ELR (cell line): ENCODE data around the gene AIFM1.

ENCODE experiments used
- DNase-seq: peaks from one replicate; pipeline ENCODE4 v3.0.0-alpha.2; 2015; ENCODE audit warnings: low read depth

Gene AIFM1

GRCh38 chrX:130165703-130166502, at the start of gene AIFM1:
Gene AIFM1 (minus strand): TSS chrX:130165841. CDS start chrX:130165656, 185 bp downstream.
- peak; percentile 92 for DNase-seq

- no peak for DNase-seq
Observed at GRCh38 chrX:130213376-130213775, 47.7 kb upstream of the AIFM1 start.

- DNase-seq: no peak
Observed at GRCh38 chrX:130212371-130212770, 46.7 kb upstream of the AIFM1 start.

GRCh38 chrX:130211415-130212186, 46.0 kb upstream of the AIFM1 start:
- no peak for DNase-seq

GRCh38 chrX:130204647-130205046, 39.0 kb upstream of the AIFM1 start:
- DNase-seq: no peak

GRCh38 chrX:130197464-130197863, 31.8 kb upstream of the AIFM1 start:
- no peak for DNase-seq

GRCh38 chrX:130196466-130196865, 30.8 kb upstream of the AIFM1 start:
- DNase-seq: no peak

GRCh38 chrX:130190801-130191200, 25.2 kb upstream of the AIFM1 start:
- DNase-seq: no peak

- DNase-seq: no peak
Observed at GRCh38 chrX:130186651-130187050, 21.0 kb upstream of the AIFM1 start.

- no peak for DNase-seq
Observed at GRCh38 chrX:130184857-130185256, 19.2 kb upstream of the AIFM1 start.

GRCh38 chrX:130184168-130184567, 18.5 kb upstream of the AIFM1 start:
- no peak for DNase-seq

GRCh38 chrX:130179579-130180215, 14.1 kb upstream of the AIFM1 start:
- DNase-seq: no peak

GRCh38 chrX:130179170-130179569, 13.5 kb upstream of the AIFM1 start:
- DNase-seq: no peak

- DNase-seq: no peak
Observed at GRCh38 chrX:130176942-130177341, 11.3 kb upstream of the AIFM1 start.

- DNase-seq: peak; percentile 12
Observed at GRCh38 chrX:130176354-130176776, 10.7 kb upstream of the AIFM1 start.

- DNase-seq: no peak
Observed at GRCh38 chrX:130174937-130175336, 9.3 kb upstream of the AIFM1 start.

- peak; percentile 73 for DNase-seq
Observed at GRCh38 chrX:130174045-130174704, 8.5 kb upstream of the AIFM1 start.

GRCh38 chrX:130173190-130173895, 7.7 kb upstream of the AIFM1 start:
- peak; percentile 84 for DNase-seq

- DNase-seq: no peak
Observed at GRCh38 chrX:130172127-130172845, 6.6 kb upstream of the AIFM1 start.

GRCh38 chrX:130171446-130172126, 5.9 kb upstream of the AIFM1 start, which contains the start of gene RAB33A:
Gene RAB33A (plus strand): TSS chrX:130171962. CDS start chrX:130172063, 101 bp downstream.
- peak; percentile 41 for DNase-seq
